Loucy (cell line): ENCODE data around the gene MLH1.

Source experiments
- H2AFZ ChIP-seq: fragments of 200-600 bp; sonication (generic); 2 replicates; pipeline ENCODE4 v1.6.0; 2016; ENCODE audit warnings: antibody characterized with exemption, mild to moderate bottlenecking, low read length, moderate library complexity
- H3F3A ChIP-seq: fragments of 200-600 bp; 2 replicates; pipeline ENCODE4 v1.6.0; 2016; ENCODE audit warnings: antibody characterized with exemption, low read depth, mild to moderate bottlenecking
- H3K27me3 ChIP-seq: fragments of 200-600 bp; sonication (generic); 2 replicates; pipeline ENCODE4 v1.6.1; 2014; ENCODE audit warnings: low read length, mild to moderate bottlenecking; ENCODE audit not compliant: insufficient read depth, poor library complexity, severe bottlenecking
- H3K36me3 ChIP-seq: fragments of 200-600 bp; sonication (generic); 2 replicates; pipeline ENCODE4 v1.6.1; 2016; ENCODE audit warnings: low read length; ENCODE audit not compliant: insufficient read depth
- H3K4me1 ChIP-seq: fragments of 200-600 bp; sonication (generic); 2 replicates; pipeline ENCODE4 v1.5.1; 2014; ENCODE audit warnings: low read length, mild to moderate bottlenecking; ENCODE audit not compliant: insufficient read depth, poor library complexity, severe bottlenecking
- H3K4me2 ChIP-seq: fragments of 200-600 bp; sonication (generic); 2 replicates; pipeline ENCODE4 v1.6.0; 2014; ENCODE audit warnings: antibody characterized with exemption, low read length, low read depth, mild to moderate bottlenecking; ENCODE audit not compliant: poor library complexity, severe bottlenecking
- H3K4me3 ChIP-seq: fragments of 200-600 bp; sonication (generic); 2 replicates; pipeline ENCODE4 v1.5.1; 2014; ENCODE audit warnings: low read length, mild to moderate bottlenecking, mixed read lengths; ENCODE audit not compliant: poor library complexity, severe bottlenecking
- H3K79me2 ChIP-seq: fragments of 200-600 bp; sonication (generic); 2 replicates; pipeline ENCODE4 v1.6.1; 2014; ENCODE audit warnings: low read length; ENCODE audit not compliant: insufficient read depth
- H3K9ac ChIP-seq: fragments of 200-600 bp; sonication (generic); 2 replicates; pipeline ENCODE4 v1.6.0; 2014; ENCODE audit warnings: mild to moderate bottlenecking, low read depth, low read length, moderate library complexity; ENCODE audit not compliant: poor library complexity, severe bottlenecking
- H3K9me2 ChIP-seq: fragments of 200-600 bp; sonication (generic); replicated peaks from 2 replicates; pipeline ENCODE4 v1.6.1; 2016; ENCODE audit warnings: low read depth, low read length, mixed read lengths
- H3K9me3 ChIP-seq: fragments of 200-600 bp; sonication (generic); 2 replicates; pipeline ENCODE4 v1.6.1; 2014; ENCODE audit warnings: mild to moderate bottlenecking, antibody characterized with exemption, low read length, low read depth; ENCODE audit not compliant: insufficient read depth
- H4K20me1 ChIP-seq: fragments of 200-600 bp; sonication (generic); 2 replicates; pipeline ENCODE4 v1.6.0; 2014; ENCODE audit warnings: antibody characterized with exemption, low read length, mild to moderate bottlenecking; ENCODE audit not compliant: insufficient read depth, poor library complexity, severe bottlenecking
- EZH2phosphoT487 ChIP-seq: fragments of 200-600 bp; IDR thresholded peaks from 2 replicates; pipeline ENCODE4 v1.6.1; 2018; ENCODE audit warnings: antibody characterized with exemption, mild to moderate bottlenecking, moderate library complexity, borderline replicate concordance
- TF ChIP-seq, protein P1 (sequence below): fragments of 200-600 bp; sonication (generic); conservative IDR thresholded peaks from 2 replicates; pipeline ENCODE4 v1.5.1; 2014; ENCODE audit warnings: mild to moderate bottlenecking, antibody characterized with exemption, low read length

Gene MLH1

GRCh38 chr3:36993326-36994283 is at the start of gene MLH1:
MLH1 (plus strand) TSS chr3:36993518; CDS start chr3:36993548, 30 bp downstream.
- H3K9me2 ChIP-seq, result no peaks in the 10 kb centered on the region
- no peaks in the 10 kb centered on the region for H3K27me3 ChIP-seq
- H4K20me1 ChIP-seq, result peaks cover 40% of the 10 kb centered on the region
- H3F3A ChIP-seq, result no peaks in the 10 kb centered on the region
- H2AFZ ChIP-seq, result peak within 1 kb of the TSS; percentile 93
- peak within 1 kb of the TSS; percentile 98 for H3K9ac ChIP-seq
- peaks cover 55% of the 10 kb centered on the region for H3K4me1 ChIP-seq
- peaks cover 89% of the 10 kb centered on the region for H3K79me2 ChIP-seq
- TF ChIP-seq EZH2phosphoT487, result no peak
- TF ChIP-seq, protein P1, sequence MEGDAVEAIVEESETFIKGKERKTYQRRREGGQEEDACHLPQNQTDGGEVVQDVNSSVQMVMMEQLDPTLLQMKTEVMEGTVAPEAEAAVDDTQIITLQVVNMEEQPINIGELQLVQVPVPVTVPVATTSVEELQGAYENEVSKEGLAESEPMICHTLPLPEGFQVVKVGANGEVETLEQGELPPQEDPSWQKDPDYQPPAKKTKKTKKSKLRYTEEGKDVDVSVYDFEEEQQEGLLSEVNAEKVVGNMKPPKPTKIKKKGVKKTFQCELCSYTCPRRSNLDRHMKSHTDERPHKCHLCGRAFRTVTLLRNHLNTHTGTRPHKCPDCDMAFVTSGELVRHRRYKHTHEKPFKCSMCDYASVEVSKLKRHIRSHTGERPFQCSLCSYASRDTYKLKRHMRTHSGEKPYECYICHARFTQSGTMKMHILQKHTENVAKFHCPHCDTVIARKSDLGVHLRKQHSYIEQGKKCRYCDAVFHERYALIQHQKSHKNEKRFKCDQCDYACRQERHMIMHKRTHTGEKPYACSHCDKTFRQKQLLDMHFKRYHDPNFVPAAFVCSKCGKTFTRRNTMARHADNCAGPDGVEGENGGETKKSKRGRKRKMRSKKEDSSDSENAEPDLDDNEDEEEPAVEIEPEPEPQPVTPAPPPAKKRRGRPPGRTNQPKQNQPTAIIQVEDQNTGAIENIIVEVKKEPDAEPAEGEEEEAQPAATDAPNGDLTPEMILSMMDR, result no peak
- H3K9me3 ChIP-seq, result no peaks in the 10 kb centered on the region
- H3K4me2 ChIP-seq, result peak within 1 kb of the TSS; percentile 98
- peaks cover 20% of the 10 kb centered on the region; the same call in 1 of the 2 replicates for H3K36me3 ChIP-seq
- H3K4me3 ChIP-seq, result peak within 1 kb of the TSS; percentile 94

GRCh38 chr3:36943601-36944000 is 49.7 kb upstream of the MLH1 start:
- no peaks in the 10 kb centered on the region for H3K9me2 ChIP-seq
- H3K4me1 ChIP-seq, result peaks cover 6% of the 10 kb centered on the region
- no peaks in the 10 kb centered on the region; the same call in 1 of the 2 replicates for H3K9me3 ChIP-seq
- no peaks in the 10 kb centered on the region for H4K20me1 ChIP-seq
- peak overlapping the region; percentile 79 for H3K4me2 ChIP-seq
- no peaks in the 10 kb centered on the region for H3K79me2 ChIP-seq
- no peaks in the 10 kb centered on the region for H3F3A ChIP-seq
- peak overlapping the region; percentile 95 for H2AFZ ChIP-seq
- peak overlapping the region; percentile 81 for H3K9ac ChIP-seq
- H3K4me3 ChIP-seq, result peak overlapping the region; percentile 73
- no peak for TF ChIP-seq EZH2phosphoT487
- TF ChIP-seq, protein P1, result no peak
- H3K36me3 ChIP-seq, result no peaks in the 10 kb centered on the region
- H3K27me3 ChIP-seq, result peaks cover 5% of the 10 kb centered on the region

- no peaks in the 10 kb centered on the region; the same call in 1 of the 2 replicates for H3K9me3 ChIP-seq
- peak overlapping the region; percentile 79 for H3K4me2 ChIP-seq
- TF ChIP-seq EZH2phosphoT487, result no peak
- TF ChIP-seq, protein P1, result no peak
- no peaks in the 10 kb centered on the region for H3F3A ChIP-seq
- peak overlapping the region; percentile 95 for H2AFZ ChIP-seq
- peaks cover 5% of the 10 kb centered on the region for H3K27me3 ChIP-seq
- H3K4me1 ChIP-seq, result peaks cover 6% of the 10 kb centered on the region
- H4K20me1 ChIP-seq, result no peaks in the 10 kb centered on the region
- peak overlapping the region; percentile 73 for H3K4me3 ChIP-seq
- H3K9ac ChIP-seq, result peak overlapping the region; percentile 81
- H3K36me3 ChIP-seq, result no peaks in the 10 kb centered on the region
- H3K9me2 ChIP-seq, result no peaks in the 10 kb centered on the region
- no peaks in the 10 kb centered on the region for H3K79me2 ChIP-seq
Observed at GRCh38 chr3:36944012-36944640, 49.2 kb upstream of the MLH1 start.
